ENCODE results near the gene TNFAIP2.

Gene TNFAIP2

GRCh38 chr14:103121121-103121845, 2.0 kb upstream of the TNFAIP2 start:
- TF ChIP-seq GATA3 (IDR thresholded peaks at IDR 0.05; ENCODE audit: low read depth, low read length) (no peak), GATA2 (IDR thresholded peaks at IDR 0.05; ENCODE audit: low read depth, low read length) (no peak)

GRCh38 chr14:103121846-103122584, 1.2 kb upstream of the TNFAIP2 start:
- TF ChIP-seq GATA3 (IDR thresholded peaks at IDR 0.05; ENCODE audit: low read depth, low read length) (no peak), GATA2 (IDR thresholded peaks at IDR 0.05; ENCODE audit: low read depth, low read length) (no peak)

GRCh38 chr14:103122585-103122946, 695 bp upstream of the TNFAIP2 start:
- TF ChIP-seq GATA3 (IDR thresholded peaks at IDR 0.05; ENCODE audit: low read depth, low read length) (no peak), GATA2 (IDR thresholded peaks at IDR 0.05; ENCODE audit: low read depth, low read length) (no peak)

- TF ChIP-seq GATA2 (IDR thresholded peaks at IDR 0.05; ENCODE audit: low read depth, low read length): no peak
Measured at GRCh38 chr14:103123634-103124500, 606 bp downstream of the TNFAIP2 start.

- TF ChIP-seq GATA2 (IDR thresholded peaks at IDR 0.05; ENCODE audit: low read depth, low read length) (no peak), GATA3 (IDR thresholded peaks at IDR 0.05; ENCODE audit: low read depth, low read length) (no peak)
Measured at GRCh38 chr14:103124501-103125001, 1.3 kb downstream of the TNFAIP2 start.

- no peak for TF ChIP-seq GATA3 (IDR thresholded peaks at IDR 0.05; ENCODE audit: low read depth, low read length)
- TF ChIP-seq GATA2 (IDR thresholded peaks at IDR 0.05; ENCODE audit: low read depth, low read length): no peak
Measured at GRCh38 chr14:103125098-103126070, 2.1 kb downstream of the TNFAIP2 start.

- TF ChIP-seq GATA3 (IDR thresholded peaks at IDR 0.05; ENCODE audit: low read depth, low read length) (no peak), GATA2 (IDR thresholded peaks at IDR 0.05; ENCODE audit: low read depth, low read length) (no peak)
Measured at GRCh38 chr14:103126088-103126872, 3.0 kb downstream of the TNFAIP2 start.

GRCh38 chr14:103126873-103127304, 3.6 kb downstream of the TNFAIP2 start:
- no peak for TF ChIP-seq GATA2 (IDR thresholded peaks at IDR 0.05; ENCODE audit: low read depth, low read length)
- TF ChIP-seq GATA3 (IDR thresholded peaks at IDR 0.05; ENCODE audit: low read depth, low read length): no peak

- no peak for TF ChIP-seq GATA2 (IDR thresholded peaks at IDR 0.05; ENCODE audit: low read depth, low read length)
- TF ChIP-seq GATA3 (IDR thresholded peaks at IDR 0.05; ENCODE audit: low read depth, low read length): no peak
Measured at GRCh38 chr14:103127356-103127755, 4.1 kb downstream of the TNFAIP2 start.

GRCh38 chr14:103127861-103128598, 4.8 kb downstream of the TNFAIP2 start:
- TF ChIP-seq GATA2 (IDR thresholded peaks at IDR 0.05; ENCODE audit: low read depth, low read length) (no peak), GATA3 (IDR thresholded peaks at IDR 0.05; ENCODE audit: low read depth, low read length) (no peak)

- TF ChIP-seq GATA3 (IDR thresholded peaks at IDR 0.05; ENCODE audit: low read depth, low read length): no peak
- TF ChIP-seq GATA2 (IDR thresholded peaks at IDR 0.05; ENCODE audit: low read depth, low read length): no peak
Measured at GRCh38 chr14:103128631-103129300, 5.5 kb downstream of the TNFAIP2 start.

Data from SH-SY5Y (cell line).